Activated gamma-delta T cell treated with Interleukin-2 at 50 U/mL for 16 hours (primary cell): ENCODE data around the gene ERVW-1.

Experiments
- DNase-seq: peaks from one replicate; pipeline ENCODE4 v3.0.0-alpha.2; 2020

ERVW-1 gene

GRCh38 chr7:92421676-92422435, 55.9 kb downstream of the ERVW-1 start:
- no peak for DNase-seq
